Fibroblast of villous mesenchyme (primary cell): ENCODE measurements around the gene HDAC9. TPM values are rescaled to one million over a fixed set of nuclear protein-coding genes. Genes with fewer than 3 reads are reported as not detected.

Experiments used
- DNase-seq: peaks from one replicate; pipeline ENCODE4 v3.0.0-alpha.2; 2010; ENCODE audit warnings: low read depth
- H3K4me3 ChIP-seq: 2 replicates; pipeline ENCODE4 v1.5.1; 2011; ENCODE audit warnings: low read depth, mild to moderate bottlenecking, low read length
- total RNA-seq: library from RNA; depleted of rRNA; stranded (reverse); fragments of >200 nt; gene quantifications from 2 replicates; pipeline ENCODE4 v1.2.3, GENCODE V29; 2012
- TF ChIP-seq, protein P1 (sequence below): IDR thresholded peaks from 2 replicates; pipeline ENCODE4 v1.5.1; 2012; ENCODE audit warnings: low read depth, mild to moderate bottlenecking, low read length; ENCODE audit not compliant: insufficient read depth

HDAC9 gene
- total RNA-seq, 1 donor = 16.8 TPM

DNA sequence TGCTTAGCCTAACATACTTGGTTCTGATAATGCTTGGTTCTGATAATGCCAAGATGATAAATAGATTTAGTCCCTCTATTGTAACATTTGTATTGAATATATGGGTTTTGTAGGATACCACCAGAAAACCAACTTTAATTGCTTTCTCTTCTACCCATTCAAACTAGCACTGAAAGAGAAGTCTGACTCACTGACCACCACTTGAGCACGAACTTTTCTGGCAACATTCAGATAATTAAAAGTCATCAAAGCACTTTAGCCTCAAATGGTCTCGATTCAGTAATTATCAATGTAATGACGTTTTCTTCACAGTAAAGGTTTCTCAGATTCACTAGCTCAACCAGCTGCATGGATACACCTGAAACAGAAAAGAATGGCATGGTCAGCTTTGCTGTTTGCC lies 63.0 kb downstream of the HDAC9 start:
- DNase-seq = no peak
- TF ChIP-seq, protein P1, sequence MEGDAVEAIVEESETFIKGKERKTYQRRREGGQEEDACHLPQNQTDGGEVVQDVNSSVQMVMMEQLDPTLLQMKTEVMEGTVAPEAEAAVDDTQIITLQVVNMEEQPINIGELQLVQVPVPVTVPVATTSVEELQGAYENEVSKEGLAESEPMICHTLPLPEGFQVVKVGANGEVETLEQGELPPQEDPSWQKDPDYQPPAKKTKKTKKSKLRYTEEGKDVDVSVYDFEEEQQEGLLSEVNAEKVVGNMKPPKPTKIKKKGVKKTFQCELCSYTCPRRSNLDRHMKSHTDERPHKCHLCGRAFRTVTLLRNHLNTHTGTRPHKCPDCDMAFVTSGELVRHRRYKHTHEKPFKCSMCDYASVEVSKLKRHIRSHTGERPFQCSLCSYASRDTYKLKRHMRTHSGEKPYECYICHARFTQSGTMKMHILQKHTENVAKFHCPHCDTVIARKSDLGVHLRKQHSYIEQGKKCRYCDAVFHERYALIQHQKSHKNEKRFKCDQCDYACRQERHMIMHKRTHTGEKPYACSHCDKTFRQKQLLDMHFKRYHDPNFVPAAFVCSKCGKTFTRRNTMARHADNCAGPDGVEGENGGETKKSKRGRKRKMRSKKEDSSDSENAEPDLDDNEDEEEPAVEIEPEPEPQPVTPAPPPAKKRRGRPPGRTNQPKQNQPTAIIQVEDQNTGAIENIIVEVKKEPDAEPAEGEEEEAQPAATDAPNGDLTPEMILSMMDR = no peak
- H3K4me3 ChIP-seq = no peak overlapping the region

DNA sequence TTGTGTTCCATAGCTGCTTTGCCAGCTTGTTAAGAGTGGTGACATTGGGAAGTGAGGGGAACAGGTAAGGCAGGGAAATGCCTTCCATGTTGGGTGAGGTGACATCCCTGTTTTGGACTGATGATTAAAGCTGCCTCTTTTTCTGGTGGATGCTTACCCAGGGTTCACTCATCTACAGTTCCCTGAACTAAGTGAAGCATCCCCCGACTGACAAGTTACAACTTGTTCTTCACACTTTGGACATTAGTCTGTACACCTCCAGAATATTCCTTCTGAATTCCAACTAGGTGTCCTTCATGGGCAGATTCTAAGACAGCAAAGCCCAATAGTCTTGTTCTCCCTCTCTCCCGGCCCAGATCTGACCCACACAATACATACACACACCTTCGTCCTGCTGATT lies 63.4 kb downstream of the HDAC9 start:
- DNase-seq = no peak
- H3K4me3 ChIP-seq = no peak overlapping the region
- TF ChIP-seq, protein P1 = no peak

DNA sequence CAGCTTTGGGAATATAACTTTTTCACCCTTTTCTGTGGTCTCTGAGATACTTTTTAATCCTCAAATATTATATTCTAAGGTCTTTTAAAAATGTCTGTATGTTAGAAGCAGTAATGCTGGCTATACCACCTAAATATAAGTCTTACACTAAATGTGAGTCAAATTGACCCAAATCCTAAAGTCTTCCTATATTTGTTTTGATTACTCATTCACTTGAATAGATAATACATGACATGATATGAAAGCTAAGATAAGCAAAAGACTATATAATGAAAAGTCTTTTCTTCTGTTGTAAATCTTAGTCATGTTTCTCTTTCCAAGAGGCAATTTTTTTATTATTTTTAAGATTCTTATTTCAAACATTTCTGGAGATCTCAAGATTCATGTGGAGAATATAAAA lies 64.2 kb downstream of the HDAC9 start:
- TF ChIP-seq, protein P1 = no peak
- no peak for DNase-seq
- H3K4me3 ChIP-seq = no peak overlapping the region

DNA sequence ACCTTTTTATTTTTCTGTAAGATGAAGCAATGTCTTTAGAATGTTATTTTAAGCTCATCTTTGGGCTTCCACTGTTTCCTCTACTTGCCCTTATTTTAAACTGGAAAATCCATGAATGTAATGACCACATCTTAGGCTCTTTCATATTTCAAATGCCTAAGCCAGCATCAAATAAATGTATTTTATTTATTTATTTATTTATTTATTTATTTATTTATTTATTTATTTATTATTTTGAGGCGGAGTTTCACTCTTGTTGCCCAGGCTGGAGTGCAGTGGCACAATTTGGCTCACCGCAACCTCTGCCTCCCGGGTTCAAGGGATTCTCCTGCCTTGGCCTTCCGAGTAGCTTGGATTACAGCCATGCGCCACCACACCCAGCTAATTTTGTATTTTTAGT lies 69.2 kb downstream of the HDAC9 start:
- TF ChIP-seq, protein P1 = no peak
- DNase-seq = no peak
- no peak overlapping the region for H3K4me3 ChIP-seq

DNA sequence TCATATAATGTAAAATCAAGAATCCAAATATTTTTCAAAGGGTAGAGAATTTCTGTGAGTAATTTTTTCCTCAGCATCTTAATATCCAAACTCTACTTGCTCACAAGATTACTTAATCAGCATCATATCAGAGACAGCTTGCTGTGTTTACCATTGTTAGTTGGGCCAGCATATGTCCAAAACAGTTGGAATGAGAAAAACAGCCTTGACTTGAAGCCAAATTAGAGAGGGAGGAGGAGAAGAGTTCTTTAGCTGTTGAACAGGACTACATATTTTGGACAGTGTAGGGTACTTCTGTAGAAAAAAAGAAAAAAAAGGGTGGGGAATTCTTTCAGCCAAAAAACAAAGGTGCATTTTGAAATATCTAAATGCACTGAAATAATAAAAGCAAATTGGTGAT lies 69.8 kb downstream of the HDAC9 start:
- H3K4me3 ChIP-seq = no peak overlapping the region
- peak; percentile 29 for DNase-seq
- TF ChIP-seq, protein P1 = no peak

DNA sequence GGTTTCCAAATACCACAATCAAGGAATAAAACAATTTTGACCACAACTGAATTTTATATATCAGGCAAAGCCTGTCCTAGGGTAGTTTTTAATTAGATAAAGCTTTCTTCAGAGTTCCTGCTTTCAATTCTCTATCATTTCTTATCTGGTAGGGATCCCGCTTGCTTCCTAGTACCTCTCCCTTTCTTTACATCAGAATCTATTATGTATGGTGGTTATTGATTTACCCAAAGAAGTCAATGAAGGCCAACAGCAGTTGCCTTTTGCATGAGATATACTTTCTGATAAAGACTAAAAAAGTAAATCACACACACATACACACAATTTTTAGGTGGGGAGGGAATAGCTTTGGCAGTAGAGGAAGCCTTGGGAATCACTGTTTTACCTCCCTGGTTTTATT lies 70.7 kb downstream of the HDAC9 start:
- no peak for DNase-seq
- TF ChIP-seq, protein P1 = no peak
- H3K4me3 ChIP-seq = no peak overlapping the region

DNA sequence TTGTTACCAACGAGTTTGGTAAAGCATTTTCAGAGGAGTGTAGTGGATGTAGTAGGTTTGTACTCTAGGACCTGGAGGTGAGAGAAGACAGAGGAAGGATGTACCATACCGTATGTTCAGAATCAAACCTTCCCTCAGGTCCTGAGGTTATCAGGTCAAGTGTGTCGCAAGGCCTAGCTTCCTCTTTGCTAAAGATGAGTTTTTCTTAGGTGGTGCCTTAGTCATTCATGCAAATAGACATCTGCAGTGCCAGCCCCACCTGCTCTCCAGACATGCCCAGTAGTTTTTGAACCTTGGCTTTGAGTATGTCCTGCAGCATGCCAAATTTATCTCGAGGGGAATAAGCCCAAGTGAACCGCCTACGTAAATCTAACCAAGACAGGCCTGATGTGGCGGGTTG lies 71.3 kb downstream of the HDAC9 start:
- H3K4me3 ChIP-seq = no peak overlapping the region
- no peak for DNase-seq
- TF ChIP-seq, protein P1 = no peak
